ENCODE measurements around the gene AP1B1. TPM values are rescaled to one million over a fixed set of nuclear protein-coding genes. Genes with fewer than 3 reads are reported as not detected.
"Not testable (repeated sequence)": the region's sequence is repeated elsewhere in the genome, so short reads cannot be mapped to it uniquely, and the experiment has no call there.

AP1B1 gene
- total RNA-seq, 1 experiment from 2014 or later, result 69.5 TPM

GRCh38 chr22:29369460-29369859 lies 18.9 kb downstream of the AP1B1 start:
- Mint-ChIP-seq H3K9me3 (ENCODE audit: unreplicated experiment) (no peaks in the 10 kb centered on the region), H3K27me3 (ENCODE audit: insufficient read depth, unreplicated experiment) (no peaks in the 10 kb centered on the region), H3K36me3 (ENCODE audit: insufficient read depth, unreplicated experiment) (peaks cover 48% of the 10 kb centered on the region), H3K4me3 (ENCODE audit: unreplicated experiment) (no peak overlapping the region), H3K27ac (ENCODE audit: low read depth, unreplicated experiment) (peak overlapping the region; percentile 31), H3K4me1 (ENCODE audit: insufficient read depth, unreplicated experiment) (no peaks in the 10 kb centered on the region)
- intact Hi-C loops (cut with micrococcal nuclease), result no loop called here
- BruUV-seq (replicated peaks), result no TSS peak
- DNase-seq (ENCODE audit: unreplicated experiment), result peak; percentile 79
- ChIA-PET POLR2A (interaction anchor here (1.0 kb wide), 1 partner anchor 19 kb away, joined by 3 read pairs; the partner anchor contains the start of gene AP1B1), CTCF (no interaction called here)
- TF ChIP-seq CTCF (IDR thresholded peaks at IDR 0.05; ENCODE audit: unreplicated experiment), result no peak

- intact Hi-C loops (cut with micrococcal nuclease), result loop anchor here (1.0 kb wide), 1 partner anchor 53 kb away; the partner anchor contains the start of gene GAS2L1
These were observed 28.9 kb downstream of the AP1B1 start for GRCh38 chr22:29359469-29359868.

GRCh38 chr22:29357193-29357890 lies 31.0 kb downstream of the AP1B1 start:
- intact Hi-C loops (cut with micrococcal nuclease); DNase-seq (ENCODE audit: unreplicated experiment); H3K27ac Mint-ChIP-seq (ENCODE audit: low read depth, unreplicated experiment); H3K4me1 Mint-ChIP-seq (ENCODE audit: insufficient read depth, unreplicated experiment); BruUV-seq (replicated peaks); H3K4me3 Mint-ChIP-seq (ENCODE audit: unreplicated experiment); H3K27me3 Mint-ChIP-seq (ENCODE audit: insufficient read depth, unreplicated experiment); H3K9me3 Mint-ChIP-seq (ENCODE audit: unreplicated experiment): not testable (repeated sequence)
- ChIA-PET CTCF (interaction anchor here (0.7 kb wide), 1 partner anchor 238 kb away, joined by 3 read pairs; no protein-coding TSS in a partner anchor), POLR2A (interaction anchor here (0.6 to 1.8 kb wide), 4 partner anchors 9 to 197 kb away, joined by 3 to 5 read pairs (median 4); partner anchors contain the start of gene GAS2L1)
- H3K36me3 Mint-ChIP-seq (ENCODE audit: insufficient read depth, unreplicated experiment), result peaks cover 59% of the 10 kb centered on the region

More at GRCh38 chr22:29359469-29359868, 28.9 kb downstream of the AP1B1 start:
- H3K27ac Mint-ChIP-seq (ENCODE audit: low read depth, unreplicated experiment), result no peak overlapping the region
- peak; percentile 63 for DNase-seq (ENCODE audit: unreplicated experiment)
- peaks cover 66% of the 10 kb centered on the region for H3K36me3 Mint-ChIP-seq (ENCODE audit: insufficient read depth, unreplicated experiment)
- TF ChIP-seq CTCF (IDR thresholded peaks at IDR 0.05; ENCODE audit: unreplicated experiment), result peak; percentile 29
- no peaks in the 10 kb centered on the region for H3K9me3 Mint-ChIP-seq (ENCODE audit: unreplicated experiment)
- no TSS peak for BruUV-seq (replicated peaks)
- H3K4me3 Mint-ChIP-seq (ENCODE audit: unreplicated experiment), result no peak overlapping the region
- no peaks in the 10 kb centered on the region for H3K27me3 Mint-ChIP-seq (ENCODE audit: insufficient read depth, unreplicated experiment)
- ChIA-PET POLR2A (interaction anchor here (0.7 to 1.3 kb wide), 2 partner anchors 54 to 55 kb away, joined by 3 to 4 read pairs; no protein-coding TSS in a partner anchor), CTCF (interaction anchor here (0.6 to 1.5 kb wide), 8 partner anchors 12 to 760 kb away, joined by 3 to 4 read pairs (median 3); partner anchors contain the start of gene GAS2L1)
- no peaks in the 10 kb centered on the region for H3K4me1 Mint-ChIP-seq (ENCODE audit: insufficient read depth, unreplicated experiment)

GRCh38 chr22:29353860-29354259 lies 34.5 kb downstream of the AP1B1 start:
- intact Hi-C loops (cut with micrococcal nuclease), result no loop called here
- H3K4me3 Mint-ChIP-seq (ENCODE audit: unreplicated experiment), result no peak overlapping the region
- no peaks in the 10 kb centered on the region for H3K27me3 Mint-ChIP-seq (ENCODE audit: insufficient read depth, unreplicated experiment)
- ChIA-PET CTCF (no interaction called here), POLR2A (interaction anchor here (1.4 kb wide), 1 partner anchor 47 kb away, joined by 3 read pairs; the partner anchor contains the start of gene GAS2L1)
- no TSS peak for BruUV-seq (replicated peaks)
- TF ChIP-seq CTCF (IDR thresholded peaks at IDR 0.05; ENCODE audit: unreplicated experiment), result no peak
- H3K9me3 Mint-ChIP-seq (ENCODE audit: unreplicated experiment), result no peaks in the 10 kb centered on the region
- H3K36me3 Mint-ChIP-seq (ENCODE audit: insufficient read depth, unreplicated experiment), result peaks cover 62% of the 10 kb centered on the region
- DNase-seq (ENCODE audit: unreplicated experiment), result no peak
- peaks cover 5% of the 10 kb centered on the region for H3K4me1 Mint-ChIP-seq (ENCODE audit: insufficient read depth, unreplicated experiment)
- no peak overlapping the region for H3K27ac Mint-ChIP-seq (ENCODE audit: low read depth, unreplicated experiment)

Data from MCF 10A (cell line).